Stimulated activated CD8-positive, alpha-beta memory T cell treated with anti-CD3 and anti-CD28 coated beads, Interleukin-15, amount 100 ng/mL, for 4 hours (primary cell): ENCODE results near the gene BEGAIN.

Experiments used
- DNase-seq, 2 donors: peaks; one replicate each; pipeline ENCODE4 v3.0.0-alpha.2; 2020; ENCODE audit warnings: low read depth in 2 of 2

Gene BEGAIN

GRCh38 chr14:100601064-100601463 lies 13.8 kb upstream of the BEGAIN start:
- no peak for DNase-seq

GRCh38 chr14:100599981-100600380 lies 12.8 kb upstream of the BEGAIN start:
- DNase-seq: no peak

GRCh38 chr14:100594625-100594951 lies 7.4 kb upstream of the BEGAIN start:
- DNase-seq: no peak

GRCh38 chr14:100593751-100594624 lies 6.8 kb upstream of the BEGAIN start:
- DNase-seq: no peak

- DNase-seq: no peak
Observed at GRCh38 chr14:100592972-100593371, 5.8 kb upstream of the BEGAIN start.

GRCh38 chr14:100592461-100592891 lies 5.3 kb upstream of the BEGAIN start:
- no peak for DNase-seq

- DNase-seq: no peak
Observed at GRCh38 chr14:100591453-100592371, 4.5 kb upstream of the BEGAIN start.

DNA sequence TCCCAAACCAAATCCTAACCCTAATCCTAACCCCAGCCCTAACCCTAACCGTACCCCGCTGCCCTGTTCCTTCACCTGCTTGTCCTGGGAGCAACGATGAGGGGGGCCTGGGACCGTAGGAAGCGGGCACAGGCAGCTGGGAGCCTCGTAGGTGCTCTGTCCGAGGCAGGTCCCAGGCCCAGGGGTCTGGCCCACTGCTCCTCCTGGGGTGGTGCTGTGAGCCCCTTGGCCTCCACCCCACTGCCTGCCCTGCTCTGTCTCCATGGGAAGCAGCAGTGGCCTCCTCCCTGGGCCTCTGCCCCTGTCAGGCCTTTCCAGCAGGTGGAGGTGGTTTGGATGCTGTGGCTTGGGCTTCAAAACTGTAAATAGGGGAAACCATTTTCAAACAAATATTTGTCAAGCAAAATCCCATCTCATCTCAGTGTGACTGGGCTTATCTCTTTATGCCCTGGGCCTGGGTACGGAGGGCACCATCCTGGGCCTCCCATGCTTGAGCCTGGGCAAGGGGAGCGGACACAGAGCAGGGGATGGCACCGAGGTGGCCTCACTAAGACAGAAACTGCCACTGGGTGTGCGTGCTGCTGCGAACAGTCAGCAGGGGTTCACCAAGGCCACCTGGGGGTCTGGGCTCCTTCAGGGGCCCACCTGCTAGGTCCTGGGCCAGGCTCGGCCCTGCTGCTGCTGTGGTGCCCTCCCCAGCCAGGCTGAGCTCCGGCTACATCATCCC lies 3.7 kb upstream of the BEGAIN start:
- no peak for DNase-seq

DNA sequence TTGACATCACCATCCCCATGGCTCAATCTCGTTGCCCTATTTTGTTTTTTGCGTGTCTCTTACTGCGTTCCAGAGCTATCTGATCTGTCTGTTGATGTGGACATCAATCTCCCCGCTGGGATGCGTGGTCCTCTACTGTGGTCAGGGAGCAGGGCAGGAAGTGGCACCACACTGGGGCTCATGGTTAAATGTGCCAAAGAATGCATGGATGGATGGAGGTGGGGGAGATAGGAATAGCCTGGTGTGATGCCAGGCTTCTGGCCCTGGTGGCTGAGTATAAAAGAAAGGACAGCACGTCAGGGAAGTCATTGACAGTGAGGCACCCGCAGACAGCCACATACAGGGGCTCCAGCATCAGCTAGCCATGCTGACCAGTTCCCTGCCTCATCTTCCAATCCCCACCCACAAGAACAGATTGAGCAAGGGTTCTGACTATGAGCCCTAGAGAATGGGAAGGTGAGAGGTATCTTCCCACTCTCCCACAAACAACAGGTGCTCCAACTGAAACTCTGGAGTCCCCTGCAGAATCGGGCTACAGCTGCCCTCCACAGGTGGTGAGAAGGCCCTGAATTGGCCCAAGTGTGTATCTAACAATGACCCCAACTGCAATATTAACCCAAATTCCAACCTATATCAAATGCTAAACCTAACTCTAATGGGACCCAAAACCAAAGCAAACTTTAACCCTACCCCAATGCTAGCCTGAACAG lies 2.7 kb upstream of the BEGAIN start:
- DNase-seq: no peak

DNA sequence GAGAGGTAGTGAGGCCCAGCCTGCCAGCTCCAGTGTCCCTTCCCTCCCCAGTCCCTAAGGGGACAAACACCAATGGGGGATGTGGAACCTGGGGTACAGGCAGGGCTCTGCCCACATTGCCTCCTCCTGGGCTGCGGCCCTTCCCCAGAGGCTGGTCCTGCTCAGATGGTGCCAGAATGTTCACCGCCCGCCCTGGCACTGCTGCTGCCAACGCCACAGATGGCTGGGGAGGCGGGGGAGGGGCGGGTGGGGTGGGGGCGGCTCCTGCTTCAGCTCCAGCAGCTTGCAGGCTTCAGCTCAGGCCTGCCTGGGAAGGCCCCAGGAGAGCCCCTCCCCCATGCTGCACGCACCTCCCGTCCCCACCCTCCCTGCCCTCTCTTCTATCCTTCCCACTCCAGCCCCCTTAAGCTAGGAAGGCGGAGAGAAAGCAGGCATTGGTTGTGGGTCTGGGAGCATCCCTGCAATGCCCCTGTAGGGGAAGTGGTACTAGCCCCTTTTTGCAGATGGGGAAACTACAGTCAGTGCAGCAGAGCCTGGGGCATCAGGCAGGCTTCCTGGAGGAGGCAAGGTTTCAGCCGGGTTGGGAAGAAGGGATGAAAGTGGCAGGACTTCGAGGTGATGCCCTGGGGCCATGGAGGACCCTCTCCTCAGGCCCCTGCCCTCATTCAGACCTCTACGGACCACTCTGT lies 2.0 kb upstream of the BEGAIN start:
- no peak for DNase-seq

GRCh38 chr14:100588671-100589070 lies 1.5 kb upstream of the BEGAIN start:
- DNase-seq: no peak

- no peak for DNase-seq
Observed at GRCh38 chr14:100587763-100588411, 670 bp upstream of the BEGAIN start.

- DNase-seq: no peak
Observed at GRCh38 chr14:100586403-100587085, 673 bp downstream of the BEGAIN start.

DNA sequence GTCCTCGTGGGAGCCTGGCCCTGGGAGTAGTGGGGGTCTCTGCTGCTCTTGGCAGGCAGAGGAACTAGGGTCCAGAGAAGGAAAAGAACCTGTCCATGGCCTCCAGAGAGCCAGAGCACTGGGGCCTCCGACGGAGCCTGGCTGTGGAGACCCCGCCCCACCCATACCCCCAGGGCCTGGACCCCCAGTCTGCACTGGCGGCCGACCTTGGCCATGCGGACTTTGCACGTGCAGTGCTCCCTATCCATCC lies 1.1 kb downstream of the BEGAIN start:
- DNase-seq: no peak

DNA sequence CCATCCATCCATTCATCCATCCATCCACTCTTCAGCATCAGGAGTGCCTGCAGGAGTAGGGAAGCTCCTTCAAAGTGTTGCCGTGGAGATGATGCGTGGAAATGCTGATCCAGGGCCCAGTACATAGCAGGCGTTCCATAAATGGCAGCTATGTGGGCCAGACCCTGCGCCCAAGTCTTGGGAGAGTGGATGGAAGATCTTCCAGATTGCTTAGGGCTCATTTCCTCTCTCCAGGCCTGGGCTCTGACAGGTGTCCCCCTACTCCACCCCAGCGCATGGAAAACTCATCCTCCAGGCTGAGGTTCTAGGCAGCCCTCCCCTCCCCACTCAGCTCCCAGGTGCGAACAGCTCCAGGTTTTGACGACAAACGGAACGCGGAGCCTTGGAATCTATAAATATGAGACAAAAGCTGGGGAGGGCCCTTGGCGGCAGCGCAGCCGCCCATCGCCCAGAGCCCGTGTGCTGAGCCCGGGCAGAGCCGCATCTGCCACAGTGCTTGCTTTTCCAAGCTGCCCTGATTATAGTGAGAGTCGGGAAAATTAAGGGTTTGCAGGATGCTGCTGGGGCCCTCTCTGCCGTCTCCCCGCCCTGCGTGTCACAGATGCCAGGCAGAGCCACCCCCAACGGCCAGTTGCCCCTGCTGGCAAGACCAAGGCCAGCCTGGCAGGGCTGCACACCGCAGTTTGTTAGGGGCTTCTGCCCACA lies 1.6 kb downstream of the BEGAIN start:
- DNase-seq: no peak

GRCh38 chr14:100584056-100585031 lies 2.9 kb downstream of the BEGAIN start:
- no peak for DNase-seq

- no peak for DNase-seq
Observed at GRCh38 chr14:100583245-100583644, 4.0 kb downstream of the BEGAIN start.

DNA sequence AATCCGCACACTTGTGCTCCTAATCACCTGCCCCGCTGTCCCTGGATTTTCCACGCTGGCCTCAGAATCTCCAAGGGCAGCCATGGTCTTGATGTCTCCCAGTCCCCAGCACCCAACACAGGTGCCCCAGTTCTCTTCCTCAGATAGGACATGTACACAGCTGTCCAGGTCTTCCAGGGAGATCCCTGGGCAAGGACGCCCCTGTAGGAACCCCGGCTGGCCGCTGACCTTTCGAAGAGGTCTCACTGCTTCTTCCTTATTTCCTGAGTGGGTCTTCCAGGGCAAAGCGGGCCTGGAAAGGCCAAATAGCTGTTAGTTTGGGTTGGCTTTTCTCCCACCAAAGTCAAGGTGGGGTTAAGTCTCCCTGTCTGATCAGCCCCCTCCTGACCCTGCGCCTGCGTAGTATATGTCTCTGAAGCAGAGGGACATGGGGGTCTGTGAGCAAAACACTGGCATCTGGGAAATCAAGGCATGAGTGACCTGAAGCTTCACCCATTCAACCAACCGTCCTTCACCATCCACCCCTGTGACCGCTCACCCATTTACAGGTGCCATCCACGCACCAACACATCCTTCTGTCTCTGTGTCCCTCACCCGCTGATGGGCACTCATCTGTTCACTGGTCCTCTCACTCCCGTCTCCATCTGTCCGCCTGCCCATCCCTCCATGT lies 4.6 kb downstream of the BEGAIN start:
- no peak for DNase-seq
